Loucy (cell line): ENCODE results near the gene ZCCHC14.

Experiments
- H2AFZ ChIP-seq: fragments of 200-600 bp; sonication (generic); 2 replicates; pipeline ENCODE4 v1.6.0; 2016; ENCODE audit warnings: antibody characterized with exemption, mild to moderate bottlenecking, low read length, moderate library complexity
- H3F3A ChIP-seq: fragments of 200-600 bp; 2 replicates; pipeline ENCODE4 v1.6.0; 2016; ENCODE audit warnings: antibody characterized with exemption, low read depth, mild to moderate bottlenecking
- H3K27me3 ChIP-seq: fragments of 200-600 bp; sonication (generic); 2 replicates; pipeline ENCODE4 v1.6.1; 2014; ENCODE audit warnings: low read length, mild to moderate bottlenecking; ENCODE audit not compliant: insufficient read depth, poor library complexity, severe bottlenecking
- H3K36me3 ChIP-seq: fragments of 200-600 bp; sonication (generic); 2 replicates; pipeline ENCODE4 v1.6.1; 2016; ENCODE audit warnings: low read length; ENCODE audit not compliant: insufficient read depth
- H3K4me1 ChIP-seq: fragments of 200-600 bp; sonication (generic); 2 replicates; pipeline ENCODE4 v1.5.1; 2014; ENCODE audit warnings: low read length, mild to moderate bottlenecking; ENCODE audit not compliant: insufficient read depth, poor library complexity, severe bottlenecking
- H3K4me2 ChIP-seq: fragments of 200-600 bp; sonication (generic); 2 replicates; pipeline ENCODE4 v1.6.0; 2014; ENCODE audit warnings: antibody characterized with exemption, low read length, low read depth, mild to moderate bottlenecking; ENCODE audit not compliant: poor library complexity, severe bottlenecking
- H3K4me3 ChIP-seq: fragments of 200-600 bp; sonication (generic); 2 replicates; pipeline ENCODE4 v1.5.1; 2014; ENCODE audit warnings: low read length, mild to moderate bottlenecking, mixed read lengths; ENCODE audit not compliant: poor library complexity, severe bottlenecking
- H3K79me2 ChIP-seq: fragments of 200-600 bp; sonication (generic); 2 replicates; pipeline ENCODE4 v1.6.1; 2014; ENCODE audit warnings: low read length; ENCODE audit not compliant: insufficient read depth
- H3K9ac ChIP-seq: fragments of 200-600 bp; sonication (generic); 2 replicates; pipeline ENCODE4 v1.6.0; 2014; ENCODE audit warnings: mild to moderate bottlenecking, low read depth, low read length, moderate library complexity; ENCODE audit not compliant: poor library complexity, severe bottlenecking
- H3K9me2 ChIP-seq: fragments of 200-600 bp; sonication (generic); replicated peaks from 2 replicates; pipeline ENCODE4 v1.6.1; 2016; ENCODE audit warnings: low read depth, low read length, mixed read lengths
- H3K9me3 ChIP-seq: fragments of 200-600 bp; sonication (generic); 2 replicates; pipeline ENCODE4 v1.6.1; 2014; ENCODE audit warnings: mild to moderate bottlenecking, antibody characterized with exemption, low read length, low read depth; ENCODE audit not compliant: insufficient read depth
- H4K20me1 ChIP-seq: fragments of 200-600 bp; sonication (generic); 2 replicates; pipeline ENCODE4 v1.6.0; 2014; ENCODE audit warnings: antibody characterized with exemption, low read length, mild to moderate bottlenecking; ENCODE audit not compliant: insufficient read depth, poor library complexity, severe bottlenecking
- EZH2phosphoT487 ChIP-seq: fragments of 200-600 bp; IDR thresholded peaks from 2 replicates; pipeline ENCODE4 v1.6.1; 2018; ENCODE audit warnings: antibody characterized with exemption, mild to moderate bottlenecking, moderate library complexity, borderline replicate concordance
- TF ChIP-seq, protein P1 (sequence below): fragments of 200-600 bp; sonication (generic); conservative IDR thresholded peaks from 2 replicates; pipeline ENCODE4 v1.5.1; 2014; ENCODE audit warnings: mild to moderate bottlenecking, antibody characterized with exemption, low read length

ZCCHC14 gene

DNA sequence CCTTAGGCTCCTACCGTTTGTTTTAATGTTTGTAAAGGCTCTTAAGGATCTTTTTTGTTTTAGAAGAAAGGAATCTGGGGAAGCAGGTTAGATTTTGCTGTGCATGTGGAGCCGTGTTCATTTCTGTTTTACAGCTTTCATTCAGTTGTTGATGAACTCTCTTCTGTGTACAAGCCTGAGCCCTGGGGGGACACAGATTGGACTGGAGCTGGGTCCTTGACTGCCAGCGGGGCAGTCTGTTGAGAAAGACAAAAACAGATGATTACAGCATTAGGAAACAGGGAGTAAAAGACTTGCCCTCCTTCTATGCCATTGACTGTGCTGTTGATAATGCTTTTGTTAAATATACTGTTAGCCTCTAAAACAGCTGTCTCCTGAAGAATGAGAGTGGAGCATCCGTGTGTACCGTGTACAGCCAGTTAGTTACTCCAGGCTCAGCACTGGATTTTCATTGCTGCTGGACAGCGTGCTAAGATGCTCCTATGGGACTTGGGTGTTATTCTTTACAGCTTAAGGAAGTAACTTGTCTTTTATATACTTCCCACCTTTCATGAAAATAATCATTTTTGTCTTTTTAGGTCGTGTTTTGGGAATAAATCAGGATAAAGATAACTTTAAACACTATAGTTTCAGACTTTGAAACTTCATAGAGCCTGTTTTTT lies 97.5 kb downstream of the ZCCHC14 start:
- H3K4me2 ChIP-seq: peak overlapping the region; percentile 95
- H4K20me1 ChIP-seq: peaks cover 42% of the 10 kb centered on the region
- peak overlapping the region; percentile 12 for H3K9ac ChIP-seq
- peak overlapping the region; percentile 80 for H3K4me3 ChIP-seq
- no peak overlapping the region for H2AFZ ChIP-seq
- peaks cover 59% of the 10 kb centered on the region for H3K79me2 ChIP-seq
- peaks cover 10% of the 10 kb centered on the region; the same call in 1 of the 2 replicates for H3K36me3 ChIP-seq
- H3K4me1 ChIP-seq: peaks cover 31% of the 10 kb centered on the region
- TF ChIP-seq, protein P1, sequence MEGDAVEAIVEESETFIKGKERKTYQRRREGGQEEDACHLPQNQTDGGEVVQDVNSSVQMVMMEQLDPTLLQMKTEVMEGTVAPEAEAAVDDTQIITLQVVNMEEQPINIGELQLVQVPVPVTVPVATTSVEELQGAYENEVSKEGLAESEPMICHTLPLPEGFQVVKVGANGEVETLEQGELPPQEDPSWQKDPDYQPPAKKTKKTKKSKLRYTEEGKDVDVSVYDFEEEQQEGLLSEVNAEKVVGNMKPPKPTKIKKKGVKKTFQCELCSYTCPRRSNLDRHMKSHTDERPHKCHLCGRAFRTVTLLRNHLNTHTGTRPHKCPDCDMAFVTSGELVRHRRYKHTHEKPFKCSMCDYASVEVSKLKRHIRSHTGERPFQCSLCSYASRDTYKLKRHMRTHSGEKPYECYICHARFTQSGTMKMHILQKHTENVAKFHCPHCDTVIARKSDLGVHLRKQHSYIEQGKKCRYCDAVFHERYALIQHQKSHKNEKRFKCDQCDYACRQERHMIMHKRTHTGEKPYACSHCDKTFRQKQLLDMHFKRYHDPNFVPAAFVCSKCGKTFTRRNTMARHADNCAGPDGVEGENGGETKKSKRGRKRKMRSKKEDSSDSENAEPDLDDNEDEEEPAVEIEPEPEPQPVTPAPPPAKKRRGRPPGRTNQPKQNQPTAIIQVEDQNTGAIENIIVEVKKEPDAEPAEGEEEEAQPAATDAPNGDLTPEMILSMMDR: no peak
- TF ChIP-seq EZH2phosphoT487: no peak
- no peaks in the 10 kb centered on the region for H3F3A ChIP-seq
- no peaks in the 10 kb centered on the region for H3K9me2 ChIP-seq
- no peaks in the 10 kb centered on the region for H3K9me3 ChIP-seq
- no peaks in the 10 kb centered on the region for H3K27me3 ChIP-seq

DNA sequence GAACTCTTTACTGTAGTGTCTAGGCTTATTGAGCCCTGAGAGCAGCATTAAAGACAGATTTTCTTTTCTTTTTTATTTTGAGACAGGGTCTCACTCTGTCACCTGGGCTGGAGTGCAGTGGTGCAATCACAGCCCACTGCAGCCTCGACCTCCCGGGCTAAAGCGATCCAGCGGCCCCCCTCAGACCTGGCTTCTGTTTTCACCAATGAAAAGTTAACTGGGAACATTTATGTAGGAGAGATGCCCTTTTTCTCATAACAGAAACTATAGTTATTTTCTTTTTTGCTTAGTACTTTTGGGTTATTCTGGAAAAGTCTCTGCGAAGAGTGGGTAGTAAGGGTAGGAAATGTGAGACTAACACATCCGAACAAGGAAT lies 99.2 kb downstream of the ZCCHC14 start:
- Histone ChIP-seq H3K4me3 (peak overlapping the region; percentile 80), H3K9me2 (no peaks in the 10 kb centered on the region), H3K9me3 (no peaks in the 10 kb centered on the region), H3F3A (no peaks in the 10 kb centered on the region; the same call in 1 of the 2 replicates), H3K79me2 (peaks cover 54% of the 10 kb centered on the region), H3K4me2 (peak overlapping the region; percentile 95), H3K27me3 (no peaks in the 10 kb centered on the region), H4K20me1 (peaks cover 42% of the 10 kb centered on the region), H3K4me1 (peaks cover 42% of the 10 kb centered on the region), H3K36me3 (peaks cover under 1% of the 10 kb centered on the region; the same call in 1 of the 2 replicates), H3K9ac (peak overlapping the region; percentile 76), H2AFZ (no peak overlapping the region)
- TF ChIP-seq, protein P1: no peak
- no peak for TF ChIP-seq EZH2phosphoT487

DNA sequence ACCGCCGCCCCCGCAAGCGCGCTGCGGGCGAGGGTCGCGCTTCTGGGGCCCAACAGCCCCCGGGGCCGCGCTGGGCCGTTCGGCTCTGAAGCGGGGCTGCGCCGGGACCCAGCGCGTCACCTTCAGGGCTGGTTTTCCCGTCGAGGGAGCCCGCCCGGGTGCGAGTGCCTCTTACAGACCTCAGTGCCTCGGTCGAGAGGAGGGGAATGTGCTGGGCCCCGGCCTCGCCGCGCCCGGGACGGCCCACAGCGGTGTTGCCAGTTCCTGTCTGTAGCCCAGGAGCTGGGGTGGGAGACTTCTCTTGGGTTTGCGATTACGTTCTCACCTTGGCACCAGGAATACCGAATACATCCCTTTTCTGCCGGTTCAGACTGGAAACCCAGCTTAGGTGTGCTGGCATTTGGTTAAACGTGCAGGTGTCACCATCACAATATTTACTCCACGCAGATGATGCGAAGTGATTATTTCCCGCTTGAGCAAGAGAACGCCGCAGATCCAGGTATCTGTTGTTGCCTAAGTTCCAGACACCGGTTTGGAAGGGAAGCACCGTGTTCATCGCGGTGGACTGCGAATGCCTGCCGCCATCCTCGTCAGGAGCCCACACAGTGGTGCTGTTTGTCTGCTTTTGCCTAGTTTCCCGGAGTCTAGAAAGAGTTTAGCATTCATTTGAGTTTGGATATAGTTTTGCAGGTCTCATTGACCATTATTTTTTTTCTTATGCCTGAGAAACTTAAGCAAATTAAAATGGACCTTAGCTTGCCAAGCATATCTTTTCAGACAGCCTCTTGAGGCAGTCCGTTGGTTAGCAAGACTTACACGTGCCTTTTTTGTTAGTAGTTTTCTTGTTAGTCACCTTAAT lies 99.8 kb downstream of the ZCCHC14 start:
- Histone ChIP-seq H4K20me1 (peaks cover 37% of the 10 kb centered on the region), H3K36me3 (no peaks in the 10 kb centered on the region), H3K4me2 (peak overlapping the region; percentile 95), H3K9me2 (no peaks in the 10 kb centered on the region), H3K79me2 (peaks cover 50% of the 10 kb centered on the region), H3K9me3 (no peaks in the 10 kb centered on the region), H3K27me3 (no peaks in the 10 kb centered on the region), H3K4me3 (peak overlapping the region; percentile 80), H3K4me1 (peaks cover 46% of the 10 kb centered on the region), H3K9ac (peak overlapping the region; percentile 76), H2AFZ (no peak overlapping the region), H3F3A (peaks cover under 1% of the 10 kb centered on the region; the same call in 1 of the 2 replicates)
- TF ChIP-seq EZH2phosphoT487: no peak
- TF ChIP-seq, protein P1: peak; percentile 40
